Left ventricle myocardium inferior (tissue), 1 donor: Measurements from ENCODE around the gene TMEM181. TPM values are rescaled to one million over a fixed set of nuclear protein-coding genes. Genes with fewer than 3 reads are reported as not detected.

Experiments used
- DNase-seq: peaks from one replicate; pipeline ENCODE4 v3.0.0-alpha.2; 2020
- H3K27ac ChIP-seq: fragments of 200-600 bp; replicated peaks from 2 replicates; pipeline ENCODE4 v1.8.0; 2021
- H3K27me3 ChIP-seq: fragments of 200-600 bp; 2 replicates; pipeline ENCODE4 v1.8.0; 2021; ENCODE audit warnings: low read depth
- H3K36me3 ChIP-seq: fragments of 200-600 bp; 2 replicates; pipeline ENCODE4 v1.8.0; 2021
- H3K4me1 ChIP-seq: fragments of 200-600 bp; 2 replicates; pipeline ENCODE4 v1.8.0; 2021
- H3K4me3 ChIP-seq: fragments of 200-600 bp; 2 replicates; pipeline ENCODE4 v1.8.0; 2021; ENCODE audit warnings: mild to moderate bottlenecking, moderate library complexity
- H3K9me3 ChIP-seq: fragments of 200-600 bp; replicated peaks from 2 replicates; pipeline ENCODE4 v1.8.0; 2021
- CTCF ChIP-seq: fragments of 200-600 bp; IDR thresholded peaks from 2 replicates; pipeline ENCODE4 v1.8.0; 2021; ENCODE audit warnings: antibody characterized with exemption, mild to moderate bottlenecking, borderline replicate concordance
- intact Hi-C: fragments of 100-400 bp; cut with micrococcal nuclease; formaldehyde crosslinking; loops from one replicate; pipeline ENCODE4 v1.11.0; 2022
- total RNA-seq: library from RNA; stranded (reverse); fragmentation: NEBNext Ultra II Directional; extraction: Animal tissue kit (Norgen Biotek cat#: 25700); gene quantifications from one replicate; pipeline ENCODE4 v1.2.1, GENCODE V29; 2021
- donor health status: DM: no; HTN: yes; CAD: no; lungs with severe emphysema.

TMEM181 gene
- total RNA-seq, 1 donor from 2014 or later, result 8.8 TPM

- peaks cover 10% of the 10 kb centered on the region for H3K4me1 ChIP-seq
- H3K36me3 ChIP-seq, result peaks cover 41% of the 10 kb centered on the region
- intact Hi-C loops, result no loop called here
- H3K27me3 ChIP-seq, result no peaks in the 10 kb centered on the region
- no peak overlapping the region for H3K4me3 ChIP-seq
- DNase-seq, result no peak
- TF ChIP-seq CTCF, result no peak
- no peak overlapping the region for H3K27ac ChIP-seq
- no peaks in the 10 kb centered on the region for H3K9me3 ChIP-seq
Measured at GRCh38 chr6:158621694-158622544, 62.0 kb downstream of the TMEM181 start.

- H3K9me3 ChIP-seq, result no peaks in the 10 kb centered on the region
- peaks cover 18% of the 10 kb centered on the region for H3K4me1 ChIP-seq
- H3K27ac ChIP-seq, result no peak overlapping the region
- no peaks in the 10 kb centered on the region for H3K27me3 ChIP-seq
- intact Hi-C loops, result no loop called here
- H3K4me3 ChIP-seq, result no peak overlapping the region
- H3K36me3 ChIP-seq, result peaks cover 44% of the 10 kb centered on the region
- DNase-seq, result no peak
- no peak for TF ChIP-seq CTCF
Measured at GRCh38 chr6:158622545-158623190, 62.8 kb downstream of the TMEM181 start.

DNA sequence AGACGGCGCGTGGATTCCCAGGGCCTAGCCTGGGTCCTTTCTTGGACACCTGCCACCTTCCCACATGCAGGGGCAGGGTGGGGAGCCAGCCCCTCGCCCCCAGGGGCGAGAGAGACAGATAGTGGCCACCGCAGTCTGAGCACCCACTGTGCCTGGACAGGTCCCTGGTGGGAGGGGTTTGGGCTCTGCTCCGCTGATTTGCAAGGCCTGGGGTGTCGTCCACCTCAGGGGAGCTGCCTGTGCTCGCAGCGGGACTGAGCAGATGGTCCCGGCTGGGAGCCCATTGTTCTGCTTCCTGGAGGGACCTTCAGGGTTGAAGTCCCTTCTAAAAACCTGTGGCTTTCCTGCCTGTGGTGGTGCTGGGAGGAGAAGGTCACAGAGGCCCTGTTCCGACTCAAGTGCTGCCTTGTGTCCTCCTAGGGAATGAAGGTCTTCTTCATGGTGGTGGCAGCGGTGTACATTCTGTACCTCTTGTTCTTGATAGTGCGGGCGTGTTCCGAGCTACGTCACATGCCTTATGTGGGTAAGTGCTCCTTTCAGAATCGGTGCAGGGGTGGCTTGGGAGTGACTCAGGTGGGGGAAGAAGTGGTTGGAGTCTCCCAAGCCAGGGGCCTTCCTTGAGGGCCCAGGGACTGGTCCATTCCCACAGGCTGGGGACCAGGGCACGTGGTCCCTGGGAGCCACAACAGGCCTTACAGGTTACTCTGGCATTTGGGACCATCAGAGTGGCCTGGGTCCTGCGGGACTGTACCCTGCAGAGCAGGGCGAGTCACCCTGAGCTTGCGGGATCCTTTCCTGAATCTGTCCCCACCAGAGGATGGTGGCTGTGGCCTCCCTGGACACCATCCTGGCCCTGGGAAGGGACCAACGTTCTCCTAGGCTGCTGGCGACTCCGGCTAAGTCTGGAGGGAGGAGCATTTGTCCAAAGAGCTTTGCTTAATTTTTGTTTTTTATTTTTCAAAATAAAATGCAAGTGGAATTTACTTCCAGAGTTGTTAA is 65.1 kb downstream of the TMEM181 start:
- H3K9me3 ChIP-seq, result no peaks in the 10 kb centered on the region
- intact Hi-C loops, result no loop called here
- H3K27ac ChIP-seq, result no peak overlapping the region

GRCh38 chr6:158625881-158626305 is 66.0 kb downstream of the TMEM181 start:
- no peak overlapping the region for H3K27ac ChIP-seq
- no peak for DNase-seq
- H3K36me3 ChIP-seq, result peaks cover 40% of the 10 kb centered on the region
- H3K4me1 ChIP-seq, result peaks cover 40% of the 10 kb centered on the region
- intact Hi-C loops, result no loop called here
- no peaks in the 10 kb centered on the region for H3K9me3 ChIP-seq
- no peak for TF ChIP-seq CTCF
- no peaks in the 10 kb centered on the region for H3K27me3 ChIP-seq
- H3K4me3 ChIP-seq, result no peak overlapping the region

More for the DNA sequence above, 65.1 kb downstream of the TMEM181 start:
- TF ChIP-seq CTCF, result no peak
- Histone ChIP-seq H3K4me3 (no peak overlapping the region), H3K27me3 (no peaks in the 10 kb centered on the region), H3K4me1 (peaks cover 38% of the 10 kb centered on the region), H3K36me3 (peaks cover 44% of the 10 kb centered on the region)
- no peak for DNase-seq
